NT2/D1 (cell line): ENCODE data around the gene TMEM14A.

Source experiments
- SUZ12 ChIP-seq: IDR thresholded peaks from 2 replicates; pipeline ENCODE4 v1.6.1; 2011; ENCODE audit not compliant: insufficient read length, insufficient read depth; ENCODE audit errors: extremely low read depth
- YY1 ChIP-seq: IDR thresholded peaks from 2 replicates; pipeline ENCODE4 v1.6.1; 2011; ENCODE audit not compliant: insufficient read length, insufficient read depth

GRCh38 chr6:52726193-52726542 is 55.3 kb downstream of the TMEM14A start:
- no peak for TF ChIP-seq YY1
- no peak for TF ChIP-seq SUZ12
